Skeletal muscle tissue (tissue), 4 donors: ENCODE measurements around the gene AIMP2. TPM values are rescaled to one million over a fixed set of nuclear protein-coding genes. Genes with fewer than 3 reads are reported as not detected.

Experiments used
- H3K27ac ChIP-seq: one replicate; pipeline ENCODE4 v1.7.0; 2013; ENCODE audit warnings: mild to moderate bottlenecking, low read depth, low read length, inconsistent platforms
- H3K27me3 ChIP-seq, 3 donors: one replicate each; pipeline ENCODE4 v1.7.0; 2013; ENCODE audit warnings: low read length in 3 of 3; ENCODE audit not compliant: control insufficient read depth in 3 of 3, insufficient read depth in 3 of 3
- H3K36me3 ChIP-seq, 3 donors: one replicate each; pipeline ENCODE4 v1.7.0; 2013; ENCODE audit warnings: low read length in 3 of 3; ENCODE audit not compliant: control insufficient read depth in 3 of 3, insufficient read depth in 3 of 3
- H3K4me1 ChIP-seq, 3 donors: one replicate each; pipeline ENCODE4 v1.7.0; 2013; ENCODE audit warnings: low read length in 3 of 3, mild to moderate bottlenecking in 3 of 3; ENCODE audit not compliant: control insufficient read depth in 3 of 3, insufficient read depth in 3 of 3
- H3K4me3 ChIP-seq, 3 donors: one replicate each; pipeline ENCODE4 v1.7.0; 2013; ENCODE audit warnings: low read length in 3 of 3
- H3K9ac ChIP-seq, 3 donors: one replicate each; pipeline ENCODE4 v1.7.0; 2013; ENCODE audit warnings: low read length in 3 of 3, mild to moderate bottlenecking in 3 of 3, moderate library complexity in 2 of 3, low read depth in 1 of 3
- H3K9me3 ChIP-seq, 3 donors: one replicate each; pipeline ENCODE4 v1.7.0; 2013; ENCODE audit warnings: low read length in 3 of 3; ENCODE audit not compliant: control insufficient read depth in 3 of 3
- total RNA-seq: library from RNA; depleted of rRNA; stranded (reverse); fragments of >200 nt; gene quantifications from one replicate; pipeline ENCODE4 v1.2.3, GENCODE V29; 2014
- donor health status: Osteomylitis.

The AIMP2 gene
- total RNA-seq, 1 donor from 2014 or later: 37.6 TPM

DNA sequence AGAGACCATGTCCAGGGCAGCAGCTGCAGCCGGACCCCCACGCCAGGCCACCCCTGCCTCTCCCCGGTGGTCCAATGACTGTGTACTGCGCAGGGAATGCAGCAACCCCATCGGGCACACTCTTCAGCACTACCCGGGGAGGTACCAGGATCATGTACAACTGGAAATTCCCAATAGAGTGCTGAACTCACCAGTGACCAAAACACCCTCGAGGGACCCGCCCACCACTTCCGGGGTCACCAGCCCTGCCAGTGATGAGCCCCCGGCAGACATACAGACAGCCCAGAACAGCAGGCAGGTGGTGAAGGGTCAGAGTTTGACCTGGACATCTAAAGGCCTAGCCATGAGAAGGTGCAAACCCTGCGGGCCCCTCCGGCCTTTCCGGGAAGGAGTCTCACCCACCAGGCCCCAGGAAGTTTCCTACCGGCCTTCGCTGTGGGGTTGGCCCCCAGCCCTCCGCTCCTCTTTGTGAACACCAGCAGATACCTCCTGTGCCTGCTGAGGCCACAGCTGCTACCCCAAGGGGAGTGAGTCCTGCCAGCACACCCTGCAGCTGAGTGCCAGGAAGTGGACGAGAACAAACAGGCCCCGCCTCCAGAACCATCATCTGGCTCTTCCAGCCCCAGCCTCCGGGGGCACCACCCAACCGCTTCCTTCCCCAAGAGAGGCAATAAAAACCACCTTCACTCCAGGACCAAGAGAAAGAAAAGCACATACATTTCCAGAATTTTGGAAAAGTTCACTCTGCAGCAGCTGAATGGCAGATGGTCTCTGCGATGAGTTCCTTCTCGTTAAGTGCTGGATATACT lies 17.1 kb downstream of the AIMP2 start:
- Histone ChIP-seq H3K27me3 (no peaks in the 10 kb centered on the region), H3K9me3 (no peaks in the 10 kb centered on the region), H3K4me3 (peak overlapping the region; percentile 0 to 61 (median 24)), H3K9ac (peak overlapping the region; percentile 53 to 65 (median 65)), H3K27ac (peak overlapping the region; percentile 61), H3K36me3 (peaks cover 40 to 61% (median 54%) of the 10 kb centered on the region in 3 donors), H3K4me1 (peaks cover 3 to 11% (median 10%) of the 10 kb centered on the region in 3 donors)

DNA sequence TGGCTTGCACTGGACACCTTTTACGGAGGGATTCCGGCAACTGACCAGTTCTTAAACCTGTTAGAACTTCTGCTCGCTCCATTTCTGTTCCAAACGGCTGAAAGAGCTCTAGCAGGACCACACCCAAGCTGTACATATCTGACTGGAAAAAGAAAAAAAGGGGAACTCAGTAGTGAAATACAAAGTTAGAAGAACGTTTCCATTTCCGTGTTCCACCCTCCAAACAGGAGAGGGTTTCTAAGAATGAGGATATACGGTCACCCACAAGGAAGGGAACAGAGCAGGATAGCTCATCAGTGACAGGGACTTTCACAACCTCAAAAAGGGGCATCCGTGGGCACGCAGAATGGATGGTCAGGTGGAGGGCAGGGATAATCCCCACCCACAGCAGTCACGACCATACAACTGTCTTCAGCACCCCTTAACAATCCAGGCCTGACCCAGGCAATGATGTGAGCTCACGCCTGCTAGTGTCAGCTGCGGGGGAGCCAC lies 17.8 kb downstream of the AIMP2 start:
- peaks cover 38 to 55% (median 48%) of the 10 kb centered on the region in 3 donors for H3K36me3 ChIP-seq
- peak overlapping the region; percentile 46 for H3K27ac ChIP-seq
- no peaks in the 10 kb centered on the region for H3K27me3 ChIP-seq
- H3K9me3 ChIP-seq: no peaks in the 10 kb centered on the region
- H3K4me1 ChIP-seq: peaks cover 3 to 11% (median 10%) of the 10 kb centered on the region in 3 donors
- H3K4me3 ChIP-seq: peak overlapping the region; percentile 0 to 61 (median 24)
- H3K9ac ChIP-seq: no peak overlapping the region

DNA sequence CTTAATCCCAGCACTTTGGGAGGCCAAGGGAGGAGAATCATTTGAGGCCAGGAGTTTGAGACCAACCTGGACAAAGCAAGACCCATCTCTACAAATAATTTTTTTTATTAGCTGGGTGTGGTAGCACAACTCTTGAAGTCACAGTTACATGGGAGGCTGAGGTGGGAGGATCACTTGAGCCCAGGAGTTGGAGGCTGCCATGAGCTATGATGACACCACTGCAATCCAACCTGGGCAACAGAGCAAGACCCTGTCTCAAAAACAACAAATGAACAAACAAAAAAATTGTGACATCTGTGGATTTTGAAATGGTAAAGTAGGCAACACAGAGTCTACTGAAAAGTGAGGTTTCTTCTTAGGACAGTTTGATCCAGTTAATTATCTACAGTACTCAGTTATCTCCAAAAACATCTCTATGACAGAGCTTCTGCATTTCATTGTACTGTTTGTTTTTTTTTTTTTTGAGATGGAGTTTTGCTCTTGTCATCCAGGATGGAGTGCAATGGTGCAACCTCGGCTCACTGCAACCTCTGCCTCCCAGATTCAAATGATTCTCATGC lies 18.8 kb downstream of the AIMP2 start:
- peaks cover 30 to 47% (median 37%) of the 10 kb centered on the region in 3 donors for H3K36me3 ChIP-seq
- H3K9me3 ChIP-seq: no peaks in the 10 kb centered on the region
- H3K27me3 ChIP-seq: no peaks in the 10 kb centered on the region
- peaks cover 3 to 11% (median 10%) of the 10 kb centered on the region in 3 donors for H3K4me1 ChIP-seq
- no peak overlapping the region for H3K27ac ChIP-seq
- H3K4me3 ChIP-seq: no peak overlapping the region
- H3K9ac ChIP-seq: no peak overlapping the region

DNA sequence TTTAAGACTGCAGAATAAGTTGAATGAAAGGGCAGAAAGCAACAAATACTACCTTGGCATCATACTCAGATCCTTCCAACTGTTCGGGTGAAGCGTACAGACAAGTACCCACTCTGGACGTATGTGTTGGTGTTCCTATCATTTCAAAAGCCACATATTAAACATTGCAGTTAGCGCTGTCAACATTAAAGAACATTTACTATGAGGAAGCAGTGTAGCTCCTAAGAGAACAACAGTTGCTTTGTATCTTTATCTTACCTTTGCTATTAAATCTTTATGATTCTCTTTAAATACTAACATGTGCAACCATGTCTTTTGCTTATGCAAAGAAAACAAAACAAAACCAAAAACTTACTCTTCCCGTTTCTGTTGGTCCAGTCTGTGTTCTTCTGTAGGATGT lies 19.5 kb downstream of the AIMP2 start:
- Histone ChIP-seq H3K36me3 (peaks cover 23 to 40% (median 31%) of the 10 kb centered on the region in 3 donors), H3K27ac (no peak overlapping the region), H3K27me3 (no peaks in the 10 kb centered on the region), H3K4me3 (no peak overlapping the region), H3K9ac (no peak overlapping the region), H3K4me1 (peaks cover 3 to 11% (median 10%) of the 10 kb centered on the region in 3 donors), H3K9me3 (no peaks in the 10 kb centered on the region)

DNA sequence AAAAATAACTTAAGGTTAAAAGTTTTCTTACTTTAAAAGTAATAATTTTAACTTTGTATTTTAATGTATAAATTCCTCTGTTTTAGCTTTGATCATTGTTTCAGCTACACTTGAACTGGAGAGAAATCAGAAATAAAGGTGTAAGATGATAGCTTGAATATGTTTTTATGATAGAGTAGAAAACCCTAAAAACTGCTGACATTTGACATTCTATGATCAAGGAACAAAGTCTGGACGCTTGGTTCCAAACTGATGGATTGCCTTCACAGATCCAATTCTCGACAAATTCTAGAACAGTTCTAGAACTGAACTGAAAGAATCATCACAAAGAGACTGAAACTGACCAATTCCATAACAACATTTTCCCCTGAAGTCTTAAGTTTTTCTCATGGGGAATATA lies 21.9 kb downstream of the AIMP2 start, which contains the start of gene ANKRD61:
ANKRD61 (plus strand) TSS at position 389 of the 400 bp plus-strand sequence; CDS start at position 389, 0 bp downstream.
- Histone ChIP-seq H3K27ac (no peak within 1 kb of the TSS), H3K27me3 (no peaks in the 10 kb centered on the region), H3K4me3 (no peak within 1 kb of the TSS), H3K9ac (no peak within 1 kb of the TSS), H3K4me1 (peaks cover 3 to 8% (median 7%) of the 10 kb centered on the region in 3 donors), H3K9me3 (no peaks in the 10 kb centered on the region), H3K36me3 (peaks cover 18 to 42% (median 36%) of the 10 kb centered on the region in 3 donors)

DNA sequence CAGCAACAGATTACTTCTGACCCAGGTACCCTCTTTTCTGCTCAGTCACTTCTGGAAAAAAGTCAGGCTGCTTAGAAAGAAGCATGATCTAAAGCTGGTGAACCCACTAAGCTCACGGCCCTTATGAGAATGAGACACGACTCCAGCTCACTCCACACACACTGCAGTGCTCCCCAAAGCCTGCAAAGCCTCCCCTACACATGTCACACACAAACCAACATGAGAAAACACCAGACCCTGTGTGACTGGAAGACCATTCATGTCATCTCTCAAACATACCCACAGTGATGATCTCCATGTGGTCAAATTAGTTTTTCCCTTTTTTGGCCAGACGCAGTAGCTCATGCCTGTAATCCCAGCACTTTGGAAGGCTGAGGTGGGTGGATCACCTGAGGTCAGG lies 22.5 kb downstream of the AIMP2 start:
- peaks cover 17 to 42% (median 40%) of the 10 kb centered on the region in 3 donors for H3K36me3 ChIP-seq
- no peaks in the 10 kb centered on the region for H3K27me3 ChIP-seq
- H3K9me3 ChIP-seq: no peaks in the 10 kb centered on the region
- no peak overlapping the region for H3K9ac ChIP-seq
- H3K4me3 ChIP-seq: no peak overlapping the region
- peaks cover 2 to 3% (median 2%) of the 10 kb centered on the region in 3 donors for H3K4me1 ChIP-seq
- H3K27ac ChIP-seq: no peak overlapping the region

DNA sequence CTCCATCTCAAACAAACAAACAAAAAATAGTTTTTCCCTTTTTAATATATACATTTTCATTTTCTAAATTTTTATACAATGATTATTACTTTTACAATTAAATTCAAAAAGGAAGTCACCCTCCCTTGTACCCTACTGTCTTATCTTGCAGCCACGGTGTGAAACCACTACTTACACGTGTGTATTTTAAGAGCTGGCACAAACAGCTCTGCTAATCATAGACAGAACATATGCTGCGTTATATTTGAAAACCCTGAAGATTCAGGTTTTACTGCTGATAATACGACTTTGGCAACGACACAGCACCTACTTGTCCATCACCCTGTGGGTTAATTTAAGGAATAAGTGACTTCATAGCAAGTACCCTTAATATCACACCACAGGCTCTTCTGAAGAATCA lies 23.1 kb downstream of the AIMP2 start:
- H3K27me3 ChIP-seq: no peaks in the 10 kb centered on the region
- peaks cover 12 to 45% (median 36%) of the 10 kb centered on the region in 3 donors for H3K36me3 ChIP-seq
- H3K9ac ChIP-seq: no peak overlapping the region
- H3K27ac ChIP-seq: no peak overlapping the region
- H3K4me1 ChIP-seq: no peaks in the 10 kb centered on the region
- no peaks in the 10 kb centered on the region for H3K9me3 ChIP-seq
- no peak overlapping the region for H3K4me3 ChIP-seq

DNA sequence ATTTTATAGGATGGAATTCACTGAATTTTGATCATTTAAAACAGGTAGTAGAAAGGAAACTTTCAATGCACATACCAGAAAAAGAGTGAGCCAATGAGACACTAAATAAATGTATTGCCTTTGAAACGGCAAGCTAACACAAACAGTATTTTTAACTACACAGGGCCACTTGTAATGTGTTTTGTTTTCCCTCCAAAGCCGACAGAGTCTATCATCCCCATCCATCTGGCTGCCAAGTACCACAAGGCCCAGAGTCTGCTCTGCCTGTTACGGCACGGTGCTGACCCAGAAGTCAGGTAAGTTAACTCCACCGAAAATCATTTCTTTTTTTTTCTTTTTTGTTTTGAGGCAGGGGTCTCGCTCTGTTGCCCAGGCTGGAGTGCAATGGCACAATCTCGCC lies 23.6 kb downstream of the AIMP2 start:
- Histone ChIP-seq H3K27ac (no peak overlapping the region), H3K9me3 (no peaks in the 10 kb centered on the region), H3K4me1 (no peaks in the 10 kb centered on the region), H3K4me3 (no peak overlapping the region), H3K36me3 (peaks cover 10 to 44% (median 35%) of the 10 kb centered on the region in 3 donors), H3K27me3 (no peaks in the 10 kb centered on the region), H3K9ac (no peak overlapping the region)

DNA sequence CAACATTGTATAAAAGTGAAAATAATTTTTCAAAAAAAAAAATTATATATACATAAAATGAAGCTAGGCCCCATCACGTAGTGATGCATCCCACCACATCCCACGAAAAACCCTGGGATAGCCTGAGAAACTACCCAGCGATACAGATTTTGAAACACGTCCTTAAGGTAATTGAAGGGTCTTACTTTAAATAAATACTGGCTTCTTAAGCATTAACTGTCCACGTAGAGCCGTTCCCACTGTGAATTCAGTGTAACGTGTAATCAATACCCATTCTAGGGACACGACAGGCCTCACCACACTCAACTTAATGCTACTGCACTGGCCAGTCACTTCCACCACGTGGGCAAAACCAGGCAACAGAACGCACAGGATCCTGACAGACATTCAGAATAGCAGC lies 26.1 kb downstream of the AIMP2 start:
- no peaks in the 10 kb centered on the region for H3K4me1 ChIP-seq
- no peaks in the 10 kb centered on the region for H3K9me3 ChIP-seq
- peaks cover 20 to 41% (median 40%) of the 10 kb centered on the region in 3 donors for H3K36me3 ChIP-seq
- H3K27ac ChIP-seq: no peak overlapping the region
- no peaks in the 10 kb centered on the region for H3K27me3 ChIP-seq
- no peak overlapping the region for H3K9ac ChIP-seq
- H3K4me3 ChIP-seq: no peak overlapping the region

DNA sequence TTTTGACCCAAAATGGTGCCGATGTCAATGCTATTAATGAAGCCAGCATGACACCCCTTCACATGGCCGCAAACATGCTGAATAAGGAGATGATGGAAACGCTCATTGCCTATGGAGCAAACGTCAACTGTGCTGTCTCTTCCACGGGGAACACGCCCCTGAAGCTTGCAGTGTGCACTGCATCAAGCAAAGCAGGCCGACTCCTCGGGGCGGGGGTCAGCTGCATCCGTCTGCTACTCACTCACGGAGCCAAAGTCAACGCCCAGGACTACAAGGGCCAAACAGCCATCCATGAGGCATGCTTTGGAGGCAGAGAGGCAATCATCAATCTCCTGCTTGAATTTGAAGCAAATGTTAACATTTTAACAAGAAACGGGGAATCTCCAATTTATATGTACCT lies 26.6 kb downstream of the AIMP2 start:
- Histone ChIP-seq H3K9ac (no peak overlapping the region), H3K36me3 (peaks cover 25 to 46% (median 44%) of the 10 kb centered on the region in 3 donors), H3K4me3 (no peak overlapping the region), H3K9me3 (no peaks in the 10 kb centered on the region), H3K27me3 (no peaks in the 10 kb centered on the region), H3K27ac (no peak overlapping the region), H3K4me1 (no peaks in the 10 kb centered on the region)
